HCT116 (cell line): ENCODE measurements around the gene BEND7. TPM values are rescaled to one million over a fixed set of nuclear protein-coding genes. Genes with fewer than 3 reads are reported as not detected.

Source experiments
- ATAC-seq: fragments of 200-7000 bp; cut with Tn5 transposase; 2 replicates; pipeline ENCODE4 v1.9.1; 2020; ENCODE audit warnings: mild to moderate bottlenecking, moderate library complexity
- BruUV-seq: library from RNA; stranded (reverse); fragments of 400-500 nt; replicated peaks from 2 replicates; lab custom pipeline; 2021; lab: Mats Ljungman, UMichigan
- CTCF ChIA-PET: fragments of 300-600 bp; sonication (Branson Sonifier 250); formaldehyde crosslinking; loops from one replicate; lab custom pipeline; 2021; ENCODE audit warnings: antibody characterized with exemption; lab: Charles Lee
- POLR2A ChIA-PET: fragments of 300-600, 350-600 bp; sonication (Branson Sonifier 250); formaldehyde crosslinking; loops from one replicate; lab custom pipeline; 2021; ENCODE audit warnings: antibody characterized with exemption; lab: Charles Lee
- RAD21 ChIA-PET, 2 experiments: fragments of 300-600 bp; sonication (Branson Sonifier 250); formaldehyde crosslinking; loops; one replicate each; lab custom pipeline; 2023; ENCODE audit warnings: low total read pairs in 2 of 2; ENCODE audit not compliant: uncharacterized antibody in 2 of 2, unreplicated experiment in 2 of 2, low non-redundant PET in 1 of 2; lab: Charles Lee
- DNase-seq: peaks from one replicate; pipeline ENCODE4 v3.0.0-alpha.2; 2010; ENCODE audit warnings: low read depth, low spot score
- H2AFZ ChIP-seq: fragments of 200-600 bp; shearing (Covaris generic), sonication (generic); 2 replicates; pipeline ENCODE4 v1.6.1; 2017; ENCODE audit warnings: low read depth, mixed run types, mixed read lengths, antibody characterized with exemption, low read length; ENCODE audit not compliant: poor library complexity, severe bottlenecking
- H3K27ac ChIP-seq: 2 replicates; pipeline ENCODE4 v1.5.1; 2012; ENCODE audit warnings: low read depth, low read length
- H3K27me3 ChIP-seq: fragments of 200-600 bp; sonication (generic); 2 replicates; pipeline ENCODE4 v1.6.1; 2016; ENCODE audit warnings: mixed run types, low read length, mixed read lengths; ENCODE audit not compliant: insufficient read depth
- H3K36me3 ChIP-seq, 2 experiments: fragments of 200-500 bp in 1 of 2; fragments of 200-600 bp in 1 of 2; sonication (Bioruptor generic) in 1 of 2; sonication (generic) in 1 of 2; 2 replicates each; pipeline versions ENCODE4 v1.5.1 to v1.6.1; 2014 to 2016; ENCODE audit warnings: low read length in 2 of 2, inconsistent platforms in 1 of 2, mixed read lengths in 1 of 2, mixed run types in 1 of 2; ENCODE audit not compliant: insufficient read depth in 2 of 2, control insufficient read depth in 1 of 2
- H3K4me1 ChIP-seq, 2 experiments: fragments of 200-600 bp in 1 of 2; sonication (generic) in 1 of 2; 2 replicates each; pipeline versions ENCODE4 v1.5.1 to v1.6.1; 2012 to 2017; ENCODE audit warnings: low read length in 2 of 2, inconsistent platforms in 1 of 2, mild to moderate bottlenecking in 1 of 2, mixed read lengths in 1 of 2, mixed run types in 1 of 2, moderate library complexity in 1 of 2; ENCODE audit not compliant: insufficient read depth in 2 of 2, control insufficient read depth in 1 of 2
- H3K4me2 ChIP-seq: fragments of 200-600 bp; sonication (generic); 2 replicates; pipeline ENCODE4 v1.6.1; 2017; ENCODE audit warnings: mixed run types, low read length, mixed read lengths
- H3K4me3 ChIP-seq, 2 experiments: fragments of 200-600 bp in 1 of 2; sonication (generic) in 1 of 2; replicated peaks in 1 of 2; 2 replicates each; pipeline ENCODE4 v1.5.1; 2011 to 2016; ENCODE audit warnings: low read length in 2 of 2, control low read depth in 1 of 2, low read depth in 1 of 2, mild to moderate bottlenecking in 1 of 2, mixed read lengths in 1 of 2, mixed run types in 1 of 2
- H3K79me2 ChIP-seq: fragments of 200-600 bp; sonication (generic); 2 replicates; pipeline ENCODE4 v1.6.1; 2017; ENCODE audit warnings: mild to moderate bottlenecking, mixed run types, low read length, moderate library complexity, mixed read lengths; ENCODE audit not compliant: insufficient read depth
- H3K9ac ChIP-seq: fragments of 200-600 bp; sonication (generic); 2 replicates; pipeline ENCODE4 v1.6.1; 2016; ENCODE audit warnings: low read length, mixed read lengths
- H3K9me2 ChIP-seq: fragments of 200-600 bp; sonication (generic), shearing (Covaris generic); 2 replicates; pipeline ENCODE4 v1.6.1; 2017; ENCODE audit warnings: mixed run types, mild to moderate bottlenecking, moderate library complexity; ENCODE audit not compliant: insufficient read depth
- H3K9me3 ChIP-seq, 2 experiments: fragments of 200-500 bp in 1 of 2; fragments of 200-600 bp in 1 of 2; sonication (Bioruptor generic) in 1 of 2; sonication (generic) in 1 of 2; 2 replicates each; pipeline ENCODE4 v1.6.1; 2014 to 2017; ENCODE audit warnings: low read length in 2 of 2, mixed read lengths in 2 of 2, inconsistent platforms in 1 of 2, low read depth in 1 of 2, mild to moderate bottlenecking in 1 of 2, mixed run types in 1 of 2, moderate library complexity in 1 of 2; ENCODE audit not compliant: control insufficient read depth in 1 of 2, insufficient read depth in 1 of 2
- H4K20me1 ChIP-seq: fragments of 200-600 bp; sonication (generic), shearing (Covaris generic); 2 replicates; pipeline ENCODE4 v1.6.1; 2017; ENCODE audit warnings: mixed run types, mild to moderate bottlenecking, moderate library complexity; ENCODE audit not compliant: insufficient read depth
- CBX3 ChIP-seq: IDR thresholded peaks from 2 replicates; pipeline ENCODE4 v1.6.1; 2012; ENCODE audit warnings: low read depth
- ELF1 ChIP-seq: IDR thresholded peaks from 2 replicates; pipeline ENCODE4 v1.6.1; 2012; ENCODE audit warnings: low read depth, borderline replicate concordance
- EZH2phosphoT487 ChIP-seq: fragments of 200-600 bp; IDR thresholded peaks from 2 replicates; pipeline ENCODE4 v1.6.1; 2018; ENCODE audit warnings: antibody characterized with exemption, borderline replicate concordance
- FOSL1 ChIP-seq: IDR thresholded peaks from 2 replicates; pipeline ENCODE4 v1.6.1; 2012; ENCODE audit warnings: low read depth
- JUND ChIP-seq: IDR thresholded peaks from 2 replicates; pipeline ENCODE4 v1.6.1; 2012
- POLR2A ChIP-seq: IDR thresholded peaks from 2 replicates; pipeline ENCODE4 v1.7.0; 2011; ENCODE audit warnings: borderline replicate concordance; ENCODE audit not compliant: insufficient read depth, insufficient read length; ENCODE audit errors: extremely low read depth
- POLR2AphosphoS5 ChIP-seq: IDR thresholded peaks from 2 replicates; pipeline ENCODE4 v1.6.1; 2011; ENCODE audit warnings: mild to moderate bottlenecking, low read depth, low read length, moderate library complexity
- RAD21 ChIP-seq: IDR thresholded peaks from 2 replicates; pipeline ENCODE4 v1.6.1; 2012; ENCODE audit warnings: low read depth, mild to moderate bottlenecking
- SIN3A ChIP-seq: IDR thresholded peaks from 2 replicates; pipeline ENCODE4 v1.6.1; 2012; ENCODE audit warnings: low read depth
- TCF7L2 ChIP-seq: IDR thresholded peaks from 2 replicates; pipeline ENCODE4 v1.7.0; 2011; ENCODE audit warnings: borderline replicate concordance, inconsistent platforms; ENCODE audit not compliant: insufficient read depth, insufficient read length; ENCODE audit errors: extremely low read depth
- ZFX ChIP-seq: fragments of 450-650 bp; IDR thresholded peaks from 2 replicates; pipeline ENCODE4 v1.6.1; 2017
- ZNF274 ChIP-seq: fragments of 200-500 bp; sonication (Bioruptor generic); IDR thresholded peaks from 2 replicates; pipeline ENCODE4 v1.6.1; 2014; ENCODE audit warnings: mild to moderate bottlenecking, low read depth, low read length, inconsistent platforms
- intact Hi-C: fragments of 100-400 bp; cut with micrococcal nuclease; formaldehyde crosslinking; loops from 2 replicates; pipeline ENCODE4 v1.10.0; 2022
- total RNA-seq: library from RNA; stranded (reverse); gene quantifications from one replicate; pipeline ENCODE4 v1.2.1, GENCODE V29; 2021; ENCODE audit not compliant: unreplicated experiment
- TF ChIP-seq, protein P1 (sequence below), 3 experiments: fragments of 200-600 bp in 1 of 3; sonication (generic) in 1 of 3; IDR thresholded peaks in 2 of 3; conservative IDR thresholded peaks in 1 of 3; 2 replicates each; pipeline ENCODE4 v1.5.1; 2012 to 2017; ENCODE audit warnings: low read depth in 2 of 3, low read length in 2 of 3, antibody characterized with exemption in 1 of 3, borderline replicate concordance in 1 of 3, control low read depth in 1 of 3, mild to moderate bottlenecking in 1 of 3, mixed read lengths in 1 of 3, mixed run types in 1 of 3, moderate library complexity in 1 of 3; ENCODE audit not compliant: insufficient read depth in 1 of 3
- TF ChIP-seq, protein P2 (sequence below): IDR thresholded peaks from 2 replicates; pipeline ENCODE4 v1.6.1; 2012
- TF ChIP-seq, protein P3 (sequence below): IDR thresholded peaks from 2 replicates; pipeline ENCODE4 v1.6.1; 2011; ENCODE audit warnings: mild to moderate bottlenecking, low read length, moderate library complexity; ENCODE audit not compliant: insufficient replicate concordance; ENCODE audit errors: extremely low read depth

Gene BEND7
- total RNA-seq, 1 experiment from 2014 or later, result 13.8 TPM

DNA sequence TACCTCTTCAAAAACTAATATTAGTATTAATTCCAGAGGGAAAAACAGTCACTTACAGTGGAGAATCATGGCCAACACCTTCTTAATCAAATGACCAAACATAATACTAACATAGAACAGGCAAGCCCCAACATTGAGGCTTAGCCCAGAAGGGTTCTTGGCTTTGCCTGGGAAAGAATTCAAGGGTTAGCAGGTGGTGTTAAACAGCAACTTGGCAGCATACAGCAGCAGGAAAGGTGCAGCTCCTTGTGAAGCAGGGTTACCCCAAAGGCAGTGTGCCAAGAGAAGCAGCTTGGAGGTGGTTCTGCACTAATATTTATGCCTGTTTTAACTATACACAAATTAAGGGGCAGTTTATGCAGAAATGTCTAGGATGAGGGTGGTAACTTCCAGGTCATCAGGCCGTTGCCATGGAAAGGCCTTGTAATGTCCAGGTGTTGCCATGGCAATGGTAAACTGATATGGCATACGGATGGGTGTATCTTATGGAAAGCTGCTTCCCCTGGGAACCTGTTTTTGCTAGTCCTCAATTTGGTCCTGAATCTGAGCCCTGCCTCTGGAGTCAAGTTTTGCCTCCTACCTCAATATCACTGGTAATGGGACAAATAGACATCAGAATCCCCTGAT, 27.2 kb upstream of the BEND7 start:
- CTCF ChIA-PET, result no interaction called here
- Histone ChIP-seq H3K4me3 (no peak overlapping the region), H3K79me2 (no peaks in the 10 kb centered on the region), H3K27ac (no peak overlapping the region), H3K9ac (no peak overlapping the region), H3K4me2 (no peak overlapping the region), H3K9me3 (no peaks in the 10 kb centered on the region), H3K4me1 (no peaks in the 10 kb centered on the region), H4K20me1 (no peaks in the 10 kb centered on the region), H2AFZ (no peak overlapping the region), H3K27me3 (no peaks in the 10 kb centered on the region), H3K36me3 (no peaks in the 10 kb centered on the region), H3K9me2 (no peaks in the 10 kb centered on the region)
- TF ChIP-seq, protein P1, sequence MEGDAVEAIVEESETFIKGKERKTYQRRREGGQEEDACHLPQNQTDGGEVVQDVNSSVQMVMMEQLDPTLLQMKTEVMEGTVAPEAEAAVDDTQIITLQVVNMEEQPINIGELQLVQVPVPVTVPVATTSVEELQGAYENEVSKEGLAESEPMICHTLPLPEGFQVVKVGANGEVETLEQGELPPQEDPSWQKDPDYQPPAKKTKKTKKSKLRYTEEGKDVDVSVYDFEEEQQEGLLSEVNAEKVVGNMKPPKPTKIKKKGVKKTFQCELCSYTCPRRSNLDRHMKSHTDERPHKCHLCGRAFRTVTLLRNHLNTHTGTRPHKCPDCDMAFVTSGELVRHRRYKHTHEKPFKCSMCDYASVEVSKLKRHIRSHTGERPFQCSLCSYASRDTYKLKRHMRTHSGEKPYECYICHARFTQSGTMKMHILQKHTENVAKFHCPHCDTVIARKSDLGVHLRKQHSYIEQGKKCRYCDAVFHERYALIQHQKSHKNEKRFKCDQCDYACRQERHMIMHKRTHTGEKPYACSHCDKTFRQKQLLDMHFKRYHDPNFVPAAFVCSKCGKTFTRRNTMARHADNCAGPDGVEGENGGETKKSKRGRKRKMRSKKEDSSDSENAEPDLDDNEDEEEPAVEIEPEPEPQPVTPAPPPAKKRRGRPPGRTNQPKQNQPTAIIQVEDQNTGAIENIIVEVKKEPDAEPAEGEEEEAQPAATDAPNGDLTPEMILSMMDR (IDR thresholded peaks at IDR 0.05 in 2 of 3, conservative IDR thresholded peaks at IDR 0.05 in 1 of 3; ENCODE audit: borderline replicate concordance in 1 of 3, insufficient read depth in 1 of 3, low read depth in 2 of 3, low read length in 2 of 3), result no peak
- no peak for TF ChIP-seq POLR2AphosphoS5
- TF ChIP-seq RAD21, result no peak
- TF ChIP-seq, protein P2, sequence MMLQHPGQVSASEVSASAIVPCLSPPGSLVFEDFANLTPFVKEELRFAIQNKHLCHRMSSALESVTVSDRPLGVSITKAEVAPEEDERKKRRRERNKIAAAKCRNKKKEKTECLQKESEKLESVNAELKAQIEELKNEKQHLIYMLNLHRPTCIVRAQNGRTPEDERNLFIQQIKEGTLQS, result no peak
- no peak for TF ChIP-seq EZH2phosphoT487
- intact Hi-C loops, result no loop called here
- no TSS peak for BruUV-seq
- ATAC-seq (no peak), DNase-seq (no peak)
- RAD21 ChIA-PET, result no interaction called here
- POLR2A ChIA-PET, result no interaction called here

DNA sequence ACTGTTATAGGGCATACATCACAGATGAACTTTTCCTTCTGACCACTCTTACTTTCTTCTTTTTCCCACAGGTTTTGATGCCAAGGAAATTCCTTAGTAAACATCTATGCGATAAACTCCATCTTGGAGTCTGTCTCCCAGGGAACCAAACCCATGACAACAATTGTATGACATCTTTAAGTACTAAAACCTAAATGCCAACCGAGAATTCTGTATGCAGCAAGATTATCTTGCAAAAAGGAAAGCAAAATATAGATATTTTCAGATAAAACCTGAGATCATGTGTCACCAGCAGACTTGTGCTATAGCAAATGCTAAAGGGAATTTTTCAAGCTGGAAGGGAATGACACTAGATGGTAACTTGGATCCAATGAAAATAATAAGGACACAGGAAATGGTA, 22.0 kb upstream of the BEND7 start:
- ChIA-PET CTCF (no interaction called here), POLR2A (no interaction called here), RAD21 (no interaction called here)
- Histone ChIP-seq H3K27me3 (no peaks in the 10 kb centered on the region), H4K20me1 (no peaks in the 10 kb centered on the region), H3K9ac (no peak overlapping the region), H3K9me3 (no peaks in the 10 kb centered on the region), H3K27ac (no peak overlapping the region), H3K4me3 (no peak overlapping the region), H2AFZ (no peak overlapping the region), H3K4me2 (no peak overlapping the region), H3K4me1 (no peaks in the 10 kb centered on the region), H3K9me2 (no peaks in the 10 kb centered on the region), H3K36me3 (no peaks in the 10 kb centered on the region), H3K79me2 (no peaks in the 10 kb centered on the region)
- intact Hi-C loops, result no loop called here
- DNase-seq (no peak), ATAC-seq (no peak)
- no TSS peak for BruUV-seq
- TF ChIP-seq SIN3A, result no peak
- TF ChIP-seq TCF7L2, result no peak
- no peak for TF ChIP-seq ZFX
- TF ChIP-seq JUND, result no peak
- TF ChIP-seq ELF1, result no peak
- no peak for TF ChIP-seq ZNF274
- TF ChIP-seq POLR2A, result no peak
- TF ChIP-seq EZH2phosphoT487, result no peak
- TF ChIP-seq CBX3, result no peak
- no peak for TF ChIP-seq FOSL1
- TF ChIP-seq, protein P3, sequence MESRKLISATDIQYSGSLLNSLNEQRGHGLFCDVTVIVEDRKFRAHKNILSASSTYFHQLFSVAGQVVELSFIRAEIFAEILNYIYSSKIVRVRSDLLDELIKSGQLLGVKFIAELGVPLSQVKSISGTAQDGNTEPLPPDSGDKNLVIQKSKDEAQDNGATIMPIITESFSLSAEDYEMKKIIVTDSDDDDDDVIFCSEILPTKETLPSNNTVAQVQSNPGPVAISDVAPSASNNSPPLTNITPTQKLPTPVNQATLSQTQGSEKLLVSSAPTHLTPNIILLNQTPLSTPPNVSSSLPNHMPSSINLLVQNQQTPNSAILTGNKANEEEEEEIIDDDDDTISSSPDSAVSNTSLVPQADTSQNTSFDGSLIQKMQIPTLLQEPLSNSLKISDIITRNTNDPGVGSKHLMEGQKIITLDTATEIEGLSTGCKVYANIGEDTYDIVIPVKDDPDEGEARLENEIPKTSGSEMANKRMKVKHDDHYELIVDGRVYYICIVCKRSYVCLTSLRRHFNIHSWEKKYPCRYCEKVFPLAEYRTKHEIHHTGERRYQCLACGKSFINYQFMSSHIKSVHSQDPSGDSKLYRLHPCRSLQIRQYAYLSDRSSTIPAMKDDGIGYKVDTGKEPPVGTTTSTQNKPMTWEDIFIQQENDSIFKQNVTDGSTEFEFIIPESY, result no peak
